ENCODE data around the gene CAPN7.

The CAPN7 gene

GRCh38 chr3:15246186-15246585 lies 40.1 kb downstream of the CAPN7 start:
- DNase-seq (ENCODE audit: low read depth in 1 of 2, low spot score in 1 of 2) = no peak
- no peak for TF ChIP-seq SPI1 (IDR thresholded peaks at IDR 0.05; ENCODE audit: borderline replicate concordance, low read depth)
- TF ChIP-seq REST (IDR thresholded peaks at IDR 0.05; ENCODE audit: insufficient replicate concordance, low read depth) = no peak
- no peak for TF ChIP-seq GABPA (IDR thresholded peaks at IDR 0.05; ENCODE audit: low read depth)
- TF ChIP-seq CTCF (IDR thresholded peaks at IDR 0.05; ENCODE audit: insufficient read depth, low read length) = no peak
- TF ChIP-seq POLR2AphosphoS5 (IDR thresholded peaks at IDR 0.05; ENCODE audit: low read depth) = no peak
- Histone ChIP-seq H3K27ac (replicated peaks) (no peak overlapping the region), H3K4me3 (replicated peaks; ENCODE audit: insufficient read depth, low read length) (no peak overlapping the region), H3K27me3 (ENCODE audit: insufficient read depth, poor library complexity, severe bottlenecking) (no peaks in the 10 kb centered on the region)

- TF ChIP-seq GABPA (IDR thresholded peaks at IDR 0.05; ENCODE audit: low read depth) (no peak), POLR2AphosphoS5 (IDR thresholded peaks at IDR 0.05; ENCODE audit: low read depth) (no peak), REST (IDR thresholded peaks at IDR 0.05; ENCODE audit: insufficient replicate concordance, low read depth) (no peak), CTCF (IDR thresholded peaks at IDR 0.05; ENCODE audit: insufficient read depth, low read length) (no peak), SPI1 (IDR thresholded peaks at IDR 0.05; ENCODE audit: borderline replicate concordance, low read depth) (no peak)
- no peak overlapping the region for H3K27ac ChIP-seq (replicated peaks)
- no peaks in the 10 kb centered on the region for H3K27me3 ChIP-seq (ENCODE audit: insufficient read depth, poor library complexity, severe bottlenecking)
- DNase-seq (ENCODE audit: low read depth in 1 of 2, low spot score in 1 of 2) = no peak
- no peak overlapping the region for H3K4me3 ChIP-seq (replicated peaks; ENCODE audit: insufficient read depth, low read length)
These were observed 47.1 kb downstream of the CAPN7 start for GRCh38 chr3:15253023-15253697.

- DNase-seq (ENCODE audit: low read depth in 1 of 2, low spot score in 1 of 2) = no peak
- Histone ChIP-seq H3K27me3 (ENCODE audit: insufficient read depth, poor library complexity, severe bottlenecking) (no peaks in the 10 kb centered on the region), H3K27ac (replicated peaks) (no peak overlapping the region), H3K4me3 (replicated peaks; ENCODE audit: insufficient read depth, low read length) (no peak overlapping the region)
- TF ChIP-seq CTCF (IDR thresholded peaks at IDR 0.05; ENCODE audit: insufficient read depth, low read length) = no peak
- no peak for TF ChIP-seq SPI1 (IDR thresholded peaks at IDR 0.05; ENCODE audit: borderline replicate concordance, low read depth)
- TF ChIP-seq REST (IDR thresholded peaks at IDR 0.05; ENCODE audit: insufficient replicate concordance, low read depth) = no peak
- no peak for TF ChIP-seq GABPA (IDR thresholded peaks at IDR 0.05; ENCODE audit: low read depth)
- no peak for TF ChIP-seq POLR2AphosphoS5 (IDR thresholded peaks at IDR 0.05; ENCODE audit: low read depth)
These were observed 49.2 kb downstream of the CAPN7 start for GRCh38 chr3:15255215-15255614.
